ENCODE data around the gene ZNF287.

DNA sequence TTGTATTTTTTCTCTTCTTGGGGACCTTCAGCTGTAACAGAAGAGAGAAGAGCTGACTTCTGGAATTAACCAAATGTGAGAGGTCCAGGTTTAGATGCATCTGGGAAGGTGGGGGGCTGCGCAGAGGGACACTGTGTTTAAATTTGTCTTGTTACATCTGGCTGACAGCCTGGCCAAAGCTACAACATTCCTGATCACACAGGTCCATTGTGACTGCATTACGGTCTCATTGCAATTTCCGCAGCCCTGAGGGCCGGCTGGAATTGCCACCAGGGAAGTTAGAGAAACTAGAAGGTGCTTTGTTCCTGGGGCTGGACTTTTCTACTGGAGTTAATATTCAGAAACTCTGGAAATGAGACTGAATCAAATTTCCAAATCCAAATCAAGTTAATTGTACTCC lies 39.1 kb downstream of the ZNF287 start:
- TF ChIP-seq POLR2AphosphoS5 (IDR thresholded peaks at IDR 0.05; ENCODE audit: borderline replicate concordance, low read depth, low read length) (no peak), EZH2 (IDR thresholded peaks at IDR 0.05) (no peak)

All from SK-N-MC (cell line).